AG10803 (cell line): ENCODE data around the gene KLK13.

ENCODE experiments used
- DNase-seq: peaks from one replicate; pipeline ENCODE4 v3.0.0; 2010; ENCODE audit warnings: low read depth
- H3K4me3 ChIP-seq: 2 replicates; pipeline ENCODE4 v1.5.1; 2011; ENCODE audit warnings: mild to moderate bottlenecking, low read length, control low read depth
- CTCF ChIP-seq: conservative IDR thresholded peaks from 2 replicates; pipeline ENCODE4 v1.5.1; 2011; ENCODE audit warnings: mild to moderate bottlenecking, low read length, control low read depth, inconsistent platforms

Gene KLK13

GRCh38 chr19:51044327-51044726 is 20.6 kb downstream of the KLK13 start:
- TF ChIP-seq CTCF: no peak

GRCh38 chr19:51043497-51043896 is 21.4 kb downstream of the KLK13 start:
- no peak for DNase-seq
- TF ChIP-seq CTCF: no peak
- no peak overlapping the region for H3K4me3 ChIP-seq

More at GRCh38 chr19:51044327-51044726, 20.6 kb downstream of the KLK13 start:
- no peak overlapping the region for H3K4me3 ChIP-seq
- DNase-seq: no peak

GRCh38 chr19:51040151-51040550 is 24.7 kb downstream of the KLK13 start:
- no peak overlapping the region for H3K4me3 ChIP-seq
- no peak for TF ChIP-seq CTCF
- no peak for DNase-seq

GRCh38 chr19:51036519-51036918 is 28.4 kb downstream of the KLK13 start:
- no peak for DNase-seq
- no peak for TF ChIP-seq CTCF
- no peak overlapping the region for H3K4me3 ChIP-seq

- H3K4me3 ChIP-seq: no peak within 1 kb of the TSS
- no peak for DNase-seq
- no peak for TF ChIP-seq CTCF
These were observed 30.2 kb downstream of the KLK13 start, which contains the start of gene KLK12 for GRCh38 chr19:51034704-51035103. Gene KLK12, minus strand, starts transcription at chr19:51035002. Its CDS starts 381 bp downstream, at chr19:51034621.

- TF ChIP-seq CTCF: no peak
- no peak for DNase-seq
- H3K4me3 ChIP-seq: no peak overlapping the region
These were observed 33.0 kb downstream of the KLK13 start for GRCh38 chr19:51031880-51032225.

- no peak for TF ChIP-seq CTCF
- no peak overlapping the region for H3K4me3 ChIP-seq
- DNase-seq: no peak
These were observed 33.5 kb downstream of the KLK13 start for GRCh38 chr19:51031220-51031879.
